ENCODE data around the gene TBC1D4.

Gene TBC1D4

GRCh38 chr13:75384879-75385707, 96.9 kb downstream of the TBC1D4 start:
- no peak for TF ChIP-seq CTCF (IDR thresholded peaks at IDR 0.05; ENCODE audit: insufficient read depth, low read depth, low read length, missing control alignments)
- H3K4me3 ChIP-seq (ENCODE audit: low read length) = no peak overlapping the region
- DNase-seq (ENCODE audit: low read depth) = no peak

- DNase-seq (ENCODE audit: low read depth) = no peak
- H3K4me3 ChIP-seq (ENCODE audit: low read length) = no peak overlapping the region
- no peak for TF ChIP-seq CTCF (IDR thresholded peaks at IDR 0.05; ENCODE audit: insufficient read depth, low read depth, low read length, missing control alignments)
These were observed 98.8 kb downstream of the TBC1D4 start for GRCh38 chr13:75383064-75383715.

- DNase-seq (ENCODE audit: low read depth) = no peak
- TF ChIP-seq CTCF (IDR thresholded peaks at IDR 0.05; ENCODE audit: insufficient read depth, low read depth, low read length, missing control alignments) = no peak
These were observed 103.7 kb downstream of the TBC1D4 start for GRCh38 chr13:75378301-75378700.

GRCh38 chr13:75376792-75377402, 105.1 kb downstream of the TBC1D4 start:
- DNase-seq (ENCODE audit: low read depth) = no peak
- no peak overlapping the region for H3K4me3 ChIP-seq (ENCODE audit: low read length)
- TF ChIP-seq CTCF (IDR thresholded peaks at IDR 0.05; ENCODE audit: insufficient read depth, low read depth, low read length, missing control alignments) = no peak

More at GRCh38 chr13:75378301-75378700, 103.7 kb downstream of the TBC1D4 start:
- H3K4me3 ChIP-seq (ENCODE audit: low read length) = no peak overlapping the region

GRCh38 chr13:75375329-75375728, 106.6 kb downstream of the TBC1D4 start:
- DNase-seq (ENCODE audit: low read depth) = no peak
- no peak for TF ChIP-seq CTCF (IDR thresholded peaks at IDR 0.05; ENCODE audit: insufficient read depth, low read depth, low read length, missing control alignments)
- no peak overlapping the region for H3K4me3 ChIP-seq (ENCODE audit: low read length)

GRCh38 chr13:75373988-75374387, 108.0 kb downstream of the TBC1D4 start:
- TF ChIP-seq CTCF (IDR thresholded peaks at IDR 0.05; ENCODE audit: insufficient read depth, low read depth, low read length, missing control alignments) = no peak
- no peak for DNase-seq (ENCODE audit: low read depth)
- H3K4me3 ChIP-seq (ENCODE audit: low read length) = no peak overlapping the region
